ENCODE results near the gene UBE2Z. TPM values are rescaled to one million over a fixed set of nuclear protein-coding genes. Genes with fewer than 3 reads are reported as not detected.
"Not testable (repeated sequence)": the region's sequence is repeated elsewhere in the genome, so short reads cannot be mapped to it uniquely, and the experiment has no call there.

Gene UBE2Z
- total RNA-seq, 1 experiment from 2014 or later = 64.5 TPM

- H3K27ac ChIP-seq = no peak overlapping the region
- no peak overlapping the region for H3K4me3 ChIP-seq
- H3K27me3 ChIP-seq = no peaks in the 10 kb centered on the region
- H3K4me1 ChIP-seq = no peaks in the 10 kb centered on the region
- H3K36me3 ChIP-seq = peaks cover 84% of the 10 kb centered on the region
- no peaks in the 10 kb centered on the region for H3K9me3 ChIP-seq (replicated peaks)
- DNase-seq = no peak
These were observed 17.2 kb downstream of the UBE2Z start for GRCh38 chr17:48925251-48925990.

- no peak overlapping the region for H3K27ac ChIP-seq
- peaks cover 84% of the 10 kb centered on the region for H3K36me3 ChIP-seq
- H3K27me3 ChIP-seq = no peaks in the 10 kb centered on the region
- H3K4me1 ChIP-seq = no peaks in the 10 kb centered on the region
- DNase-seq = no peak
- H3K4me3 ChIP-seq = no peak overlapping the region
- no peaks in the 10 kb centered on the region for H3K9me3 ChIP-seq (replicated peaks)
These were observed 17.8 kb downstream of the UBE2Z start for GRCh38 chr17:48925991-48926342.

- DNase-seq = no peak
- Histone ChIP-seq H3K4me1 (no peaks in the 10 kb centered on the region), H3K36me3 (peaks cover 83% of the 10 kb centered on the region), H3K27ac (no peak overlapping the region), H3K4me3 (no peak overlapping the region), H3K27me3 (no peaks in the 10 kb centered on the region), H3K9me3 (replicated peaks) (no peaks in the 10 kb centered on the region)
These were observed 20.0 kb downstream of the UBE2Z start for GRCh38 chr17:48927978-48928745.

DNA sequence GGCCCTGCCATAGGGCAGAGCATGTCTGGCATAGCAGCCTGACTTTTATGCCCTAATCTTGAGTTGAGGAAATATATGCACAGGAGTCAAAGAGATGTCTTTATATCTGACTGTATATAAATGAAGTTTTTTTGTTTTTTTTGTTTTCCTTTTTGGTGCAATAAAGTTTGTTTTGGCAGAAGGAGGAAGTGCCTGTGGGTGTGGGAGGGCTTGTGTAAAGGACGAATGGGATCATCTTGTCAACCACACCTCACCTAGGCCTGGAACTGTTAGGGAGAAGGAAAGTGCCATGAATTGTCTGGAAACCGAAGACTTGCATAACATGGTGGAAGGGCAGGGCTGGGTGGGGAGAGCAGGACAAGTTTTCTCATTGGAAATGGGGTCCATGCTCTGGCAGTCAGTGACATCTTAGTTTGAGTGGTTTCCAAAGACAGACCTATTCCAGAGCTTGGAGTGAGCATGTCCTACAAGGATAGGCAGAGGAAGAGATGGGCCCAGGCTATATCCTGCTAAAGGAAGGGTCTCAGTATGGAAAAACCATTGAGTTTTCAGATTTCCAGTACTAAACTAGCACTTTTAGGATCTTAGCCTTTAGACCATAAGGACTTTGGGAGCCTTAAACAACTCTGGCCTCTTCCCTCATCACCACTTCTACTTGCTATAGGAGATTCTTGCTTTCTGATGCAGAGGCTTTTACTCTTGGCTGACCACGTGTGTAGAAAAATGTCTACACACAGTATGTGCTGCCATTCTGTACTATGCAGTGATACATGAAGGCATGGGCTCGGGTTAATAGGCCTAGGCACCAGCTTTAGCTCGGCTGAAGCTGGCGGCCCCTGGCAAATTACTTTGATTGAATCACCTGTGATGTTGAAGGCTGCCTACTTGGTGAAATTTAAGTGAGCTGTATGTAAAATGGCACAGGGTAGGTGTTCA is 20.9 kb downstream of the UBE2Z start:
- no peak overlapping the region for H3K27ac ChIP-seq
- H3K36me3 ChIP-seq = peaks cover 81% of the 10 kb centered on the region
- H3K27me3 ChIP-seq = no peaks in the 10 kb centered on the region
- no peaks in the 10 kb centered on the region for H3K4me1 ChIP-seq
- no peak overlapping the region for H3K4me3 ChIP-seq
- DNase-seq = no peak
- H3K9me3 ChIP-seq (replicated peaks) = no peaks in the 10 kb centered on the region

GRCh38 chr17:48929812-48930165 is 21.6 kb downstream of the UBE2Z start:
- no peaks in the 10 kb centered on the region for H3K9me3 ChIP-seq (replicated peaks)
- DNase-seq = no peak
- H3K27ac ChIP-seq = no peak overlapping the region
- no peak overlapping the region for H3K4me3 ChIP-seq
- H3K4me1 ChIP-seq = no peaks in the 10 kb centered on the region
- no peaks in the 10 kb centered on the region for H3K27me3 ChIP-seq
- H3K36me3 ChIP-seq = peaks cover 83% of the 10 kb centered on the region

DNA sequence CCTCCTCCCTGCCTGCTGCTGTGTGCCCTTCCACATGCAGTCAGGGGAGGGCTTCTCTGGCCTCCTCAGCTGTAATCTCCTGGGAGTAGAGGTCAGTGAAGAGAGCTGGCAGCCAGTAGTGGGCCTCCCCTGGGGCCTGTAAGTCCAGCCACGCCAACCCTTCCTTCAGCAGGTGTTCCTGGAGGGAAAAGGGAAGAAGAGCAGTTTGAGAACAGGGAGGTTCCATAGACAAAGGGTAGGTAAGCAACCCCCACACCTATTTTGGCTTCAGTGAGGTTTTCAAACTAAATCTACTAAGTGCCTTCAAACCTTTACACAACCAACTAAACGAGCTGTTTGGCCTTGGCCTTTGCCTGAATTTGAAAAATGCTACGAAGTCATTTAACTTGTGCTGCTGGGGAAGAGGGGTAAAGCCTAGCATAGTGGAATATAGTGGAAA is 22.2 kb downstream of the UBE2Z start:
- no peaks in the 10 kb centered on the region for H3K27me3 ChIP-seq
- no peaks in the 10 kb centered on the region for H3K4me1 ChIP-seq
- H3K9me3 ChIP-seq (replicated peaks) = no peaks in the 10 kb centered on the region
- DNase-seq = peak; percentile 30 to 42
- H3K27ac ChIP-seq = no peak overlapping the region
- peaks cover 84% of the 10 kb centered on the region for H3K36me3 ChIP-seq
- H3K4me3 ChIP-seq = no peak overlapping the region

DNA sequence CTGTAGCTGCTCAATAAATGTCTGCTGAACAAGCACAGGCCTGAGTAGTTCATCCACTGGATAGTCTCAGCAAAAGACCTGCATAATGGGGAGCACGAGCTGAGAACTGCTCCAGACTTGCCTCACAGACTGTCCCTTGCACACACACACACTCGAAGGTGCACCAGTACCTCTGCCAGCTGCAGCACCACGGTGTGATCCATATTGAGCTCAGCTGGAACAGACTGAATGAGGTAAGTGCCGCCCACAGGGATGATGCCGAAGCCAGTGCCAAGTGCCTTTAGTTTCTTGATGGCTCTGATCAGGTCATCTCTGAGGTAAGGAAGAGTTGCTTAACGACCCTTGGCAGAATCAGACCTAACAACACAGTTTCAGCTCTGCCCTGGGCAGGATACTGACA is 24.8 kb downstream of the UBE2Z start:
- Histone ChIP-seq H3K4me3 (no peak overlapping the region), H3K27ac (no peak overlapping the region), H3K4me1 (no peaks in the 10 kb centered on the region), H3K9me3 (replicated peaks) (no peaks in the 10 kb centered on the region), H3K36me3 (peaks cover 80% of the 10 kb centered on the region), H3K27me3 (no peaks in the 10 kb centered on the region)
- no peak for DNase-seq

- Histone ChIP-seq H3K4me3 (peak within 1 kb of the TSS; percentile 78), H3K27ac (peak within 1 kb of the TSS; percentile 67), H3K36me3 (peaks cover 8% of the 10 kb centered on the region; the same call in 1 of the 2 replicates), H3K9me3 (replicated peaks) (no peaks in the 10 kb centered on the region), H3K27me3 (no peaks in the 10 kb centered on the region), H3K4me1 (peaks cover 4% of the 10 kb centered on the region; the same call in 1 of the 2 replicates)
- peak; percentile 94 for DNase-seq
These were observed 36.5 kb downstream of the UBE2Z start, which contains the start of gene SNF8 for GRCh38 chr17:48944515-48945260. SNF8 (minus strand) TSS chr17:48944842; CDS start chr17:48944734, 108 bp downstream.

- H3K36me3 ChIP-seq, DNase-seq: not testable (repeated sequence)
These were observed 37.0 kb downstream of the UBE2Z start for GRCh38 chr17:48945261-48945651.

GRCh38 chr17:48951572-48951971 is 43.4 kb downstream of the UBE2Z start:
- Histone ChIP-seq H3K27me3 (no peaks in the 10 kb centered on the region), H3K27ac (no peak overlapping the region), H3K36me3 (no peaks in the 10 kb centered on the region), H3K4me3 (no peak overlapping the region), H3K4me1 (peaks cover 6% of the 10 kb centered on the region; the same call in 1 of the 2 replicates), H3K9me3 (replicated peaks) (no peaks in the 10 kb centered on the region)
- DNase-seq = no peak

More at GRCh38 chr17:48945261-48945651, 37.0 kb downstream of the UBE2Z start:
- peak overlapping the region; percentile 67 for H3K27ac ChIP-seq
- not testable (repeated sequence) for H3K4me1 ChIP-seq; H3K27me3 ChIP-seq; H3K9me3 ChIP-seq (replicated peaks)
- peak overlapping the region; percentile 78 for H3K4me3 ChIP-seq

DNA sequence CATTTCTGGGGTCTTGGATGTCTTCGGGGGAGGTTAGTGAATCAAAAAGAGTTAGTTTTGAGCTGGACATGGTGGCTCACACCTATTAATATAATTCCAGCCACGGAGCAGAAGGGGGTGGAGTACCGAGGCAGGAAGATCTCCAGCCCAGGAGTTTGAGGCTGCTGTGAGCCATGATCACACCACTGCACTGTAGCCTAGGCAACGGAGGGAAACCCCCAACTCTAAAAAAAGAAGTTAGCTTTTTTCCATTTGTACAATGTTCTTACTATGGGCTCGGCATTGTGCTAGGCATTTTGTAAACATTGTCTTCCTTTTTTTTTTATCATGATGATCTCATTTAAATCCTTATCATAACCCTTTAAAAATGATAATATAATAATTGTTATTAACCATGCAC is 44.7 kb downstream of the UBE2Z start:
- peaks cover 13% of the 10 kb centered on the region for H3K4me1 ChIP-seq
- no peak for DNase-seq
- no peak overlapping the region for H3K4me3 ChIP-seq
- H3K27me3 ChIP-seq = no peaks in the 10 kb centered on the region
- H3K9me3 ChIP-seq (replicated peaks) = no peaks in the 10 kb centered on the region
- no peak overlapping the region for H3K27ac ChIP-seq
- no peaks in the 10 kb centered on the region for H3K36me3 ChIP-seq

DNA sequence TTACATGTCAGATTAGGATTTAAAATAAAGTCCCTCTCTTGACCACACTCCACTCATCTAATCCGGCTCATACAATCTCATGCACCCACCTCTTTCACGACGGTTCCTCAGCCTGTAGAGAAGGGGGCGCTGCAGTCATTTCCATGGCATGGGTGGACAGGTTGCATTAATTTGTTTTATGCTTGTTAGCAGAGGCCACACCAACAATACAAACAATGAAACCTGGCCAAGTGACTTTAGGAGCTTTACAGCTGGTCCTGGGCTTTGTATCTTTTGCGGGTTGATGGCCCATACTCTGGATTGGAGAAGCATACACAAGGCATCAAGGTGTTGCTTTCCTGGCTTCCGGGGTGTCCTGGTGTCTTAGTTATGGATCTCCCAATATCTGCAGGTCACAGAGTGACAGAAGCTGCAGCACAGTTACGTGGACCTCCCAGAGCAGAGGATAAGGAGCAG is 46.1 kb downstream of the UBE2Z start:
- DNase-seq = peak; percentile 62 to 67
- Histone ChIP-seq H3K9me3 (replicated peaks) (no peaks in the 10 kb centered on the region), H3K27me3 (no peaks in the 10 kb centered on the region), H3K36me3 (no peaks in the 10 kb centered on the region), H3K4me3 (no peak overlapping the region), H3K4me1 (peaks cover 13% of the 10 kb centered on the region), H3K27ac (no peak overlapping the region)

DNA sequence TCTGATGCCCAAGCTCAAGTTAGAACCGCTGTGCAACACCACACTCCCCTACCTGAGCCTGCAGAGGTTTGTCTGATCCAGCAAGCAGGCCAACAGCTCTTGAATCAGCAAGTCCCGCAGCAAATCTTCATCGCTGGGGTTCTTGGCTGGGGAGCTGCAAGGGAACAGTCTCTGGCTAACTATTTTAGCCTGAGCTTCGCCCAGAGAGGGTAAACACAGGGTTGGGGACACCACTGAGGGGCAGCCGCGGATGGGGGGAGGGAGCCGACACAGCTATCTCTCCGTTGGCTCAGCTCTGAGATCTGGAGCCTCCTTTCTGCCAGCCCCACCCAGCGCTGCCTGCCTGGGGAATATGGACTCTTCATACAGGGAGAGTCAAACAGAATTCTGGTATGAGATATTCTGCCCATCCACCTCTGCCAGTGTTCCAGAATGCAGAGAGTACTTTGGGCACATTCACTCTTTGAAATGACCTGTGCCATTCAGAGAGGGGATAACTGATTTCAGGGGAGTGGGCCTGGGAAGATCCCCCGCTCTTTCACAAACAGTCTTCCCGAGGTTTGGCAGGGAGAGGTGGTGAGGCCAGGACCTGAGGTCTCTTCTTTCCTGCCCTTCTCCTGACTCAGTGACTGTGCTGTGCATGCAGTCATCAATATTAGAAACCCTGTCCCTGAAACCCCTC is 52.8 kb downstream of the UBE2Z start:
- H3K36me3 ChIP-seq = no peaks in the 10 kb centered on the region
- peak; percentile 78 to 80 for DNase-seq
- peak overlapping the region; percentile 23 for H3K4me3 ChIP-seq
- H3K9me3 ChIP-seq (replicated peaks) = no peaks in the 10 kb centered on the region
- H3K27ac ChIP-seq = peak overlapping the region; percentile 8; the same call in 1 of the 2 replicates
- H3K27me3 ChIP-seq = no peaks in the 10 kb centered on the region
- H3K4me1 ChIP-seq = peaks cover 21% of the 10 kb centered on the region
